ENCODE measurements around the gene GYG1. TPM values are rescaled to one million over a fixed set of nuclear protein-coding genes. Genes with fewer than 3 reads are reported as not detected.

Gene GYG1
- total and polyA plus RNA-seq, 5 donors from 2014 or later = 19.2 to 59.3 (median 56.6) TPM

DNA sequence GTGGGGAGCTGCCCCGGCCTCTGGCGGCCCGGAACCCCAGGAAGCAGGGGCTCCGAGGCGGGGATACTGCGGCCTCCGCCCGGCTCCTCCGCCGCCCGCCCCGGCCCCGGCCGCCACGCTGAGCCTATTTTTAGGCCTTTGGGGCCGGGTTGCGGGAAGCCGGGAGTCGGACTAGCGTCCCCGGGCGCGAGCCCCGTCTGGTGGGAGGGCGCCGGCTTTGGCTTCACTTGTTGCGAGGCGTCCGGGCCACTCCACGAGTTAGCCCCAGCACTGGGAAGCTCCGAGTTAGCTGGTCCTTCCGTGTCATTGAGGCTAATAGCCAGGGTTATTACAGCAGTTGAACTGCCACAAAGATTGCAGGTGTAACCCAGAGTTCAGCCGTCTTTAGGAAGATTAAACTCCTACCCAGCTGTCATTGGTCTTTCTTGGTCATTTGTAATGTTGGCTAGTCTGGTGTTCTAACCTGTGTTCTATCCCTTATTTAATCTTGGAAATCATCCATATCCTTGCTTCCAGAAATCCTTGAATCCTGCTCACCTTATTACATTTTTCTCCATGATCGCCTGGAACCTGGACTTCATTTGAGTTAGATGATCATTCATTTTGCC lies 791 bp downstream of the GYG1 start:
- peak in 1 of 2 donors; percentile 6 for ATAC-seq (ENCODE audit: low read depth in 2 of 2)
- Mint-ChIP-seq H3K36me3 (peaks cover 10% of the 10 kb centered on the region), H3K9me3 (no peaks in the 10 kb centered on the region), H3K4me1 (peaks cover 15 to 39% (median 28%) of the 10 kb centered on the region in 4 donors), H3K27ac (peak overlapping the region; percentile 31 to 73 (median 53)), H3K4me3 (peak overlapping the region; percentile 79 to 92 (median 84)), H3K27me3 (no peaks in the 10 kb centered on the region)
- peak; percentile 4 to 40 (median 33) for DNase-seq
- Histone ChIP-seq H3K27ac (ENCODE audit: insufficient read depth, low read length, poor library complexity, severe bottlenecking) (peak overlapping the region; percentile 74), H3K27me3 (ENCODE audit: control insufficient read depth, insufficient read depth, low read length) (no peaks in the 10 kb centered on the region), H3K36me3 (ENCODE audit: control insufficient read depth, insufficient read depth, low read length) (peaks cover 12% of the 10 kb centered on the region), H3K4me3 (ENCODE audit: low read depth, low read length) (peak overlapping the region; percentile 65), H3K9me3 (ENCODE audit: control insufficient read depth in 2 of 2, low read length in 2 of 2) (no peaks in the 10 kb centered on the region), H3K4me1 (ENCODE audit: control insufficient read depth, insufficient read depth, low read length, poor library complexity, severe bottlenecking) (peaks cover 28% of the 10 kb centered on the region)

DNA sequence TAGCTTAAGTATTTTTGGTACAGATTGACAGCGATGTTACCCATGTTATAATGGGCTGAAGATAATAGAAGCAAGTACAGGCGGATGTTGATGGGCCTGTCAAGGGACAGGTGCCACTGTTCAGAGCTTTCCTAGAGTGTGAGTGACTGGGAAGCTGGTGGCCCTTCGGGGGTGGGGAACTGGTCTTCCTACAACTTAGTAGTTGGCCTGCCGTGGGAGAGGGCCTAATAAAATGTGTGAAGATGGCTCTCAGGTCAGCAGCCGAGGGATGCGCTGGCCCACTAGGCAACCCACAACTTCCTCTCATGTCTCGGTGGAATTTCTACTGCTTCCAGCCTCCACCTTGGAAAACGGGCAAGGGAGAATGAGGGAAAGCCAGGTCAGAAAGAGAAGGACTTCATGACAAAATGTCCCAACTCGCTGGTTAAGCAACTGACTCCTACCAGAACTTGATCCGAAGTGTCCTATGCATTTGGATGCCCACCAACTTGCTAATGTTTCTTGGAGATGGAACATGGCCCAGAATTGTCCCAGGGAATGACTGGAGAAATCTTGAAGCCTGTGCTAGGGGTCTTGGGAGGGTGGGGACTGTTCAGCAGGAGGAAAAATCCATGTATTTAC lies 1.4 kb downstream of the GYG1 start:
- peaks cover 28% of the 10 kb centered on the region for H3K4me1 ChIP-seq (ENCODE audit: control insufficient read depth, insufficient read depth, low read length, poor library complexity, severe bottlenecking)
- H3K9me3 ChIP-seq (ENCODE audit: control insufficient read depth in 2 of 2, low read length in 2 of 2) = no peaks in the 10 kb centered on the region
- peaks cover 10% of the 10 kb centered on the region for H3K36me3 Mint-ChIP-seq
- H3K4me3 ChIP-seq (ENCODE audit: low read depth, low read length) = peak overlapping the region; percentile 65
- no peak for DNase-seq
- no peak for ATAC-seq (ENCODE audit: low read depth in 2 of 2)
- no peaks in the 10 kb centered on the region for H3K27me3 ChIP-seq (ENCODE audit: control insufficient read depth, insufficient read depth, low read length)
- no peaks in the 10 kb centered on the region for H3K9me3 Mint-ChIP-seq
- peaks cover 15 to 41% (median 29%) of the 10 kb centered on the region in 4 donors for H3K4me1 Mint-ChIP-seq
- H3K27ac Mint-ChIP-seq = peak overlapping the region; percentile 1 to 73 (median 53)
- peaks cover 18% of the 10 kb centered on the region for H3K36me3 ChIP-seq (ENCODE audit: control insufficient read depth, insufficient read depth, low read length)
- peak overlapping the region; percentile 79 to 89 (median 84) for H3K4me3 Mint-ChIP-seq
- H3K27ac ChIP-seq (ENCODE audit: insufficient read depth, low read length, poor library complexity, severe bottlenecking) = peak overlapping the region; percentile 74
- no peaks in the 10 kb centered on the region for H3K27me3 Mint-ChIP-seq

DNA sequence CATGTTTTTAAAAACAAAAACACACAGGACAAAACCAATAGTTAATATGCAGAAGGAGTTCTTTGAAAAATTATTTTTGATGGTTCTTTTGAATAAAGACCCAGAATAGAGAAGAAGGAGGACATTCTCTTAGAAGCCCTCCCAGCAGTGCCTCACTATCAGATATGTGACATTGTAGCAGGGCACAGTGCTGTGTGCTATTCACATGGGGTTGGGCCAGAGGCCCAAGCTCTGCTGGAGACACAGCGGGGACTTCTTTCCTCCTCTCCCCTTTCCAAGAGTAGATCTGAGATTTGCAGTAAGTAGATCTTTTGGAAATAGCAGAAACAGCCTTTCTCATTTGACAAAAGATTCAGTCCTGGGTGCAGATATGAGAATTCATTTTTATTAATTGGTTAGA lies 6.3 kb downstream of the GYG1 start:
- H3K27ac Mint-ChIP-seq = no peak overlapping the region
- H3K36me3 Mint-ChIP-seq = peaks cover 33% of the 10 kb centered on the region
- peaks cover 29% of the 10 kb centered on the region for H3K36me3 ChIP-seq (ENCODE audit: control insufficient read depth, insufficient read depth, low read length)
- no peaks in the 10 kb centered on the region for H3K27me3 Mint-ChIP-seq
- no peak overlapping the region for H3K4me3 Mint-ChIP-seq
- H3K9me3 ChIP-seq (ENCODE audit: control insufficient read depth in 2 of 2, low read length in 2 of 2) = no peaks in the 10 kb centered on the region
- peaks cover 28 to 46% (median 31%) of the 10 kb centered on the region in 4 donors for H3K4me1 Mint-ChIP-seq
- no peak for DNase-seq
- H3K4me3 ChIP-seq (ENCODE audit: low read depth, low read length) = no peak overlapping the region
- ATAC-seq (ENCODE audit: low read depth in 2 of 2) = no peak
- H3K27me3 ChIP-seq (ENCODE audit: control insufficient read depth, insufficient read depth, low read length) = no peaks in the 10 kb centered on the region
- H3K27ac ChIP-seq (ENCODE audit: insufficient read depth, low read length, poor library complexity, severe bottlenecking) = peak overlapping the region; percentile 16
- no peaks in the 10 kb centered on the region for H3K9me3 Mint-ChIP-seq
- peaks cover 19% of the 10 kb centered on the region for H3K4me1 ChIP-seq (ENCODE audit: control insufficient read depth, insufficient read depth, low read length, poor library complexity, severe bottlenecking)

DNA sequence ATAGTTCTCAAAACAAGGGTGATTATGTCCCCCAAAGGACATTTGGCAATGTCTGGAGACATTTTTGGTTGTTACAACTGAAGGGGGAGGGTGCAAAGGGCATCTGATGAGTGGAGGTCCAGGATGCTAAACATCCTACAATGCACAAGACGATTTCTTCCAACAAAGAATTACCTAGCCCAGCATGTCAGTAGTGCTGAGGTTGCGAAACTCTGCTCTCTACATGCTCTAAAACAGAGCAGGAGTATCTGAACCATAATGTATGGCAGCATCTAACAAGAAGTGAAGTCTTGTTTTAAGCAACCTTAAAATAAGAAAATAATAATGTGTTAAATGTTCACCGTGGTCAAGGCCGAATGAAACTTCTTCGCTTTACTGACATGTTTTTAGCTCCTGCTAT lies 7.0 kb downstream of the GYG1 start:
- H3K9me3 Mint-ChIP-seq = no peaks in the 10 kb centered on the region

DNA sequence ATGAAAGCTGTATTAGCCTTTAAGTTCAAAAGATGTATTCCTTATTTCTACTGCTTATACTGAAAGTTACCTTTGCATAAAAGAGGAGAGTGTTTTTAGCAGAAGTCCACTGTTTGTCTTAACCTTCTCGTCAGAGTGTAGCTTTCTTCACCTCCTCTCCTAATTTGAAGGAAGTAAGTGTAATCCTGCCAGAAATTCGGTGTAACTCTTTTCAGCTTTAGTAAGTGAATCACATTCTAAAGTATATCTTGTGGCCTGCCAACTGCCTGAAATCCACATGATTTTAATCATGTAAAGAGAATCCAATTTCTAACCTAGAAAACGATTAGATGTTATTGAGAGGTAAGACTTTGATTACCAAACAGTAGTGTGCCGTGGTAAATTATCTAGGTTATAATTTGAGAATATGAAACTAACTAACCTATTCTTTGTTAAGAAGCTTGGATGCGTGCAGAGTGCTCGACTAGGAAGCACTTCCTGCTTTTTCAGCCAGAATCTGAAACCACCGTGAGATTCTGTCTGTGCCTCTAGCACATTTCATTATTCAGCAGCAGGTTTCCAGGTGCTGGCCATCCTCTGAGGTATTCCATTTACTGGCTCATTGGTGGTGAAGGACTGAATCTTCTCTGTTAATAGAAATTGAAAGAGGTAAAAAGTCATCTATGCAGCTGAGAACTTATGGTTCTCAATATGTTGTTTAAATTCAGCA lies 7.5 kb downstream of the GYG1 start:
- H3K4me3 Mint-ChIP-seq = peak overlapping the region in 2 of 4 donors; percentile 42 to 57
- no peaks in the 10 kb centered on the region for H3K27me3 Mint-ChIP-seq
- peaks cover 33% of the 10 kb centered on the region for H3K36me3 Mint-ChIP-seq
- Histone ChIP-seq H3K4me1 (ENCODE audit: control insufficient read depth, insufficient read depth, low read length, poor library complexity, severe bottlenecking) (peaks cover 7% of the 10 kb centered on the region), H3K27me3 (ENCODE audit: control insufficient read depth, insufficient read depth, low read length) (no peaks in the 10 kb centered on the region), H3K27ac (ENCODE audit: insufficient read depth, low read length, poor library complexity, severe bottlenecking) (peak overlapping the region; percentile 16), H3K4me3 (ENCODE audit: low read depth, low read length) (peak overlapping the region; percentile 54), H3K9me3 (ENCODE audit: control insufficient read depth in 2 of 2, low read length in 2 of 2) (no peaks in the 10 kb centered on the region), H3K36me3 (ENCODE audit: control insufficient read depth, insufficient read depth, low read length) (peaks cover 32% of the 10 kb centered on the region)
- peak; percentile 64 to 67 for ATAC-seq (ENCODE audit: low read depth in 2 of 2)
- DNase-seq = peak in 1 of 3 donors; percentile 71
- peak overlapping the region; percentile 85 to 87 (median 87) for H3K27ac Mint-ChIP-seq
- H3K4me1 Mint-ChIP-seq = peaks cover 23 to 38% (median 29%) of the 10 kb centered on the region in 4 donors
- no peaks in the 10 kb centered on the region for H3K9me3 Mint-ChIP-seq

More for the DNA sequence above, 7.0 kb downstream of the GYG1 start:
- H3K4me1 Mint-ChIP-seq = peaks cover 27 to 40% (median 30%) of the 10 kb centered on the region in 4 donors
- no peak overlapping the region for H3K4me3 Mint-ChIP-seq
- H3K4me1 ChIP-seq (ENCODE audit: control insufficient read depth, insufficient read depth, low read length, poor library complexity, severe bottlenecking) = peaks cover 12% of the 10 kb centered on the region
- no peak overlapping the region for H3K4me3 ChIP-seq (ENCODE audit: low read depth, low read length)
- H3K27ac Mint-ChIP-seq = peak overlapping the region; percentile 85 to 87 (median 87)
- DNase-seq (no peak), ATAC-seq (ENCODE audit: low read depth in 2 of 2) (no peak)
- H3K27me3 ChIP-seq (ENCODE audit: control insufficient read depth, insufficient read depth, low read length) = no peaks in the 10 kb centered on the region
- no peak overlapping the region for H3K27ac ChIP-seq (ENCODE audit: insufficient read depth, low read length, poor library complexity, severe bottlenecking)
- H3K9me3 ChIP-seq (ENCODE audit: control insufficient read depth in 2 of 2, low read length in 2 of 2) = no peaks in the 10 kb centered on the region
- no peaks in the 10 kb centered on the region for H3K27me3 Mint-ChIP-seq
- H3K36me3 Mint-ChIP-seq = peaks cover 33% of the 10 kb centered on the region
- peaks cover 29% of the 10 kb centered on the region for H3K36me3 ChIP-seq (ENCODE audit: control insufficient read depth, insufficient read depth, low read length)

DNA sequence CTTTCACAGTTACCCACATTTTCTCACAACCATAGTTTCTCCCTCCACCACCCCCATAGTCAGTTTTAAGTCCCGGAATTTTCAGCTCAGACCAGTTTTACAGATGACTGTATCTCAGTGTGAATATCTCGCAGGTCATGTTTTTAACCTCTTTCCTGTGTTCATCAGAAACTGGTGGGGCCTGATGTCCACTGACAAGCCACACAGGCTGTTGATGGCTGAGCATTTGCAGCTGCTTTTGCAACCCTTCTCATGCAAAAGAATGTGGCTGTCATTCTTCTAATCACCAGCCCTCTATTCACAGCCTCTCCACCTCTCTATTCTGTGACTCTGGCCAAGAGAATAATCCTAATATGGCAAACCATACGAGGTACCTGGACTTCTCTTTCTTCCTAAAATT lies 8.5 kb downstream of the GYG1 start:
- Mint-ChIP-seq H3K4me1 (peaks cover 23 to 44% (median 31%) of the 10 kb centered on the region in 4 donors), H3K27me3 (no peaks in the 10 kb centered on the region), H3K9me3 (no peaks in the 10 kb centered on the region), H3K36me3 (peaks cover 33% of the 10 kb centered on the region), H3K27ac (peak overlapping the region in 2 of 3 donors; percentile 7 to 87), H3K4me3 (no peak overlapping the region)
- no peak for DNase-seq
- Histone ChIP-seq H3K36me3 (ENCODE audit: control insufficient read depth, insufficient read depth, low read length) (peaks cover 33% of the 10 kb centered on the region), H3K4me3 (ENCODE audit: low read depth, low read length) (no peak overlapping the region), H3K27ac (ENCODE audit: insufficient read depth, low read length, poor library complexity, severe bottlenecking) (no peak overlapping the region), H3K9me3 (ENCODE audit: control insufficient read depth in 2 of 2, low read length in 2 of 2) (no peaks in the 10 kb centered on the region), H3K4me1 (ENCODE audit: control insufficient read depth, insufficient read depth, low read length, poor library complexity, severe bottlenecking) (peaks cover 7% of the 10 kb centered on the region), H3K27me3 (ENCODE audit: control insufficient read depth, insufficient read depth, low read length) (no peaks in the 10 kb centered on the region)
- no peak for ATAC-seq (ENCODE audit: low read depth in 2 of 2)

DNA sequence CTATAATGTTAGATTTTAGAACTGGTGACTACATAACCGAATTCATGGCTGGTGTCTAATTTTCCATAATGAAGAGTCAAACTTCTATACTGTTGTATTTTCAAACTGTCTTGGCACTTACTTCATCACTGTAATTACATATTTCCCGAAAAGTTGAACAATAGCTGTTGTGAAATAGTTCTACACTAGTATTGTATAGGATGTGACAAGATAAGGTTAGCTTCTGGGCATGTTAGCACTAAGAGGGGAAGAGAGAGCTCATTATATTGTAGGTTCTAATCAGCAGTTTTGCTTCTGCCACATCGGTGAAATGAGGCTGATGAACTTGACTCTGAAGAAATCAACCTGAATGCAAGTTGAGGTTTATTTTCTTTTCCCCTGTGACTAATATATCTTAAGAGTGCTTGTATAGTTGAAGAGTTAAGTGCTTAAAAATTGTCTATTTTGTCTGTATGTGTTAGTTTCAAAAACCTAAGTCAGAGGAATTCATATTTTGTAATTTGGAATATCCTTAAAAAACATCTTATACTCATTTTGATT lies 8.9 kb downstream of the GYG1 start:
- H3K4me3 Mint-ChIP-seq = no peak overlapping the region
- H3K9me3 Mint-ChIP-seq = no peaks in the 10 kb centered on the region
- ATAC-seq (ENCODE audit: low read depth in 2 of 2) (no peak), DNase-seq (no peak)
- H3K27me3 Mint-ChIP-seq = no peaks in the 10 kb centered on the region
- H3K36me3 ChIP-seq (ENCODE audit: control insufficient read depth, insufficient read depth, low read length) = peaks cover 33% of the 10 kb centered on the region
- no peak overlapping the region for H3K4me3 ChIP-seq (ENCODE audit: low read depth, low read length)
- no peaks in the 10 kb centered on the region for H3K27me3 ChIP-seq (ENCODE audit: control insufficient read depth, insufficient read depth, low read length)
- H3K4me1 ChIP-seq (ENCODE audit: control insufficient read depth, insufficient read depth, low read length, poor library complexity, severe bottlenecking) = peaks cover 7% of the 10 kb centered on the region
- peak overlapping the region in 2 of 3 donors; percentile 7 to 32 for H3K27ac Mint-ChIP-seq
- H3K9me3 ChIP-seq (ENCODE audit: control insufficient read depth in 2 of 2, low read length in 2 of 2) = no peaks in the 10 kb centered on the region
- H3K36me3 Mint-ChIP-seq = peaks cover 33% of the 10 kb centered on the region
- no peak overlapping the region for H3K27ac ChIP-seq (ENCODE audit: insufficient read depth, low read length, poor library complexity, severe bottlenecking)
- H3K4me1 Mint-ChIP-seq = peaks cover 23 to 46% (median 30%) of the 10 kb centered on the region in 4 donors

Data from CD4-positive, CD25-positive, alpha-beta regulatory T cell (primary cell).